OCI-LY3 (cell line): ENCODE results near the gene STX1A.

Source experiments
- CTCF ChIP-seq: fragments of 200-600, 300-600 bp; sonication (generic); IDR thresholded peaks from 2 replicates; pipeline ENCODE4 v1.5.1; 2014; ENCODE audit warnings: antibody characterized with exemption, low read length, low read depth
- EZH2phosphoT487 ChIP-seq: fragments of 200-600 bp; shearing (Covaris generic); IDR thresholded peaks from 2 replicates; pipeline ENCODE4 v1.6.1; 2018; ENCODE audit warnings: antibody characterized with exemption, mixed run types, low read depth

GRCh38 chr7:73702665-73703064 is 16.8 kb downstream of the STX1A start:
- TF ChIP-seq CTCF (no peak), EZH2phosphoT487 (no peak)
